Measurements from ENCODE around the gene BTG3.

The BTG3 gene

GRCh38 chr21:17583898-17584297 is 28.8 kb downstream of the BTG3 start:
- no peak for DNase-seq

GRCh38 chr21:17580319-17580718 is 32.4 kb downstream of the BTG3 start:
- no peak for DNase-seq

- DNase-seq, result no peak
These were observed 33.8 kb downstream of the BTG3 start for GRCh38 chr21:17578876-17579275.

GRCh38 chr21:17578162-17578561 is 34.5 kb downstream of the BTG3 start:
- DNase-seq, result no peak

- no peak for DNase-seq
These were observed 35.0 kb downstream of the BTG3 start for GRCh38 chr21:17577701-17578100.

- no peak for DNase-seq
These were observed 36.4 kb downstream of the BTG3 start for GRCh38 chr21:17576080-17576835.

- DNase-seq, result no peak
These were observed 37.6 kb downstream of the BTG3 start for GRCh38 chr21:17575076-17575475.

- DNase-seq, result no peak
These were observed 40.3 kb downstream of the BTG3 start for GRCh38 chr21:17572431-17572830.

GRCh38 chr21:17570786-17571185 is 41.9 kb downstream of the BTG3 start:
- no peak for DNase-seq

- DNase-seq, result no peak
These were observed 52.2 kb downstream of the BTG3 start for GRCh38 chr21:17560377-17561025.

GRCh38 chr21:17554679-17555465 is 57.8 kb downstream of the BTG3 start:
- DNase-seq, result no peak

- DNase-seq, result no peak
These were observed 58.6 kb downstream of the BTG3 start for GRCh38 chr21:17554120-17554519.

- no peak for DNase-seq
These were observed 60.3 kb downstream of the BTG3 start for GRCh38 chr21:17552410-17552809.

- no peak for DNase-seq
These were observed 61.9 kb downstream of the BTG3 start for GRCh38 chr21:17550671-17551308.

GRCh38 chr21:17548262-17548661 is 64.4 kb downstream of the BTG3 start:
- DNase-seq, result no peak

GRCh38 chr21:17545007-17545406 is 67.7 kb downstream of the BTG3 start:
- DNase-seq, result no peak

All from bone marrow (tissue), 2 donors.